ENCODE data around the gene PROSER3. TPM values are rescaled to one million over a fixed set of nuclear protein-coding genes. Genes with fewer than 3 reads are reported as not detected.

Gene PROSER3
- total RNA-seq, 4 donors from 2014 or later, result 8.2 to 34.3 (median 13.2) TPM

DNA sequence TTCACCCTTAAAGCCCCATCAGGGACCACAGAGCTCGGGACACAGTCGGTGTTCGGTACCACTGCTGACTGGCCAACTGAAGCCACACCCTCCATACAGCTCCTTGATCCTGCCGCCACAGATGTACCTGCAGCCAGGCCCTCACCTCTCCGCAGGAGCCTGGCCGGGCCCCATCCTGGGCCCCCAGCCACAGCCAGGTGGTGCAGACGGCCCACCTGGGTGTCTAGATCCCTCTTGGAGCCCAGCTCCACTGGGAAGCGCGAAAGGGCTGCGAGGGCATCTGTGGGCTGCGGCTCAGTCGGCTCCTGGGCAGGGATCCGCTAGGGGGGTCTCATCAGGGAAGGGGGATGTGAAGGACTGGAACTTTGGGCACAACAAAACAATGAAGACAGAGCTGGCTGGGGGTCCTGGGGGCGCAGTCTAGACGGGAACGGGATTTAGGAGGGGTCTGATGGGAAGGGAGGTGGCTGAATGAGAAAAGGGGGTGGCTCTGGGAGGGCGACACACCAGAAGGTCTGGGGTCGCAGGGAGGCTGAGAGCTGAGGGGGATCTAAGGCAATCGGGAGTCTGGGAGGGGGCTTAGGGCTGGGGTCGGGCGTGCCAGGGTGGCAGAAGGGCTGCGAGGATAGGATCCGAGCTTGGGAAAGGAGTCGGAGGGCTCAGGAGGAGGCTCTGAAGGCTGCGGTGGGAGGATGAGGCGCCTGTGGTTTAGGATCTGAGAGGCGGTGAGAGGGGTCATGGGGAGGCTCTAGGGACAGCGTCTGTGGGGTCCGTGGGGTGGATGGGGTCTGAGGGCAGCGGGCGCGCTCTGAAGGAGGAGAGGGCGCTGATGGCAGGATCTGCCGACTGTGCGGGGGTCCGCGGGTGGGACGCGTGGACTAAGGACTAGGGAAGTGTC lies 38.9 kb downstream of the PROSER3 start:
- WGBS, 2 donors, result 14 to 28% methylated on average over 39 of the region's 39 CpGs
- TF ChIP-seq POLR2A (IDR thresholded peaks at IDR 0.05), result no peak
- TF ChIP-seq, protein P1, sequence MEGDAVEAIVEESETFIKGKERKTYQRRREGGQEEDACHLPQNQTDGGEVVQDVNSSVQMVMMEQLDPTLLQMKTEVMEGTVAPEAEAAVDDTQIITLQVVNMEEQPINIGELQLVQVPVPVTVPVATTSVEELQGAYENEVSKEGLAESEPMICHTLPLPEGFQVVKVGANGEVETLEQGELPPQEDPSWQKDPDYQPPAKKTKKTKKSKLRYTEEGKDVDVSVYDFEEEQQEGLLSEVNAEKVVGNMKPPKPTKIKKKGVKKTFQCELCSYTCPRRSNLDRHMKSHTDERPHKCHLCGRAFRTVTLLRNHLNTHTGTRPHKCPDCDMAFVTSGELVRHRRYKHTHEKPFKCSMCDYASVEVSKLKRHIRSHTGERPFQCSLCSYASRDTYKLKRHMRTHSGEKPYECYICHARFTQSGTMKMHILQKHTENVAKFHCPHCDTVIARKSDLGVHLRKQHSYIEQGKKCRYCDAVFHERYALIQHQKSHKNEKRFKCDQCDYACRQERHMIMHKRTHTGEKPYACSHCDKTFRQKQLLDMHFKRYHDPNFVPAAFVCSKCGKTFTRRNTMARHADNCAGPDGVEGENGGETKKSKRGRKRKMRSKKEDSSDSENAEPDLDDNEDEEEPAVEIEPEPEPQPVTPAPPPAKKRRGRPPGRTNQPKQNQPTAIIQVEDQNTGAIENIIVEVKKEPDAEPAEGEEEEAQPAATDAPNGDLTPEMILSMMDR (IDR thresholded peaks at IDR 0.05), result no peak
- H3K9me3 ChIP-seq, result no peaks in the 10 kb centered on the region
- no peak for DNase-seq
- H3K4me3 ChIP-seq (replicated peaks in 1 of 3), result no peak overlapping the region
- intact Hi-C loops (cut with DNase I), result no loop called here
- peaks cover 7% of the 10 kb centered on the region for H3K27me3 ChIP-seq
- no peaks in the 10 kb centered on the region for H3K4me1 ChIP-seq
- no peaks in the 10 kb centered on the region for H3K36me3 ChIP-seq
- H3K27ac ChIP-seq, result no peak overlapping the region

DNA sequence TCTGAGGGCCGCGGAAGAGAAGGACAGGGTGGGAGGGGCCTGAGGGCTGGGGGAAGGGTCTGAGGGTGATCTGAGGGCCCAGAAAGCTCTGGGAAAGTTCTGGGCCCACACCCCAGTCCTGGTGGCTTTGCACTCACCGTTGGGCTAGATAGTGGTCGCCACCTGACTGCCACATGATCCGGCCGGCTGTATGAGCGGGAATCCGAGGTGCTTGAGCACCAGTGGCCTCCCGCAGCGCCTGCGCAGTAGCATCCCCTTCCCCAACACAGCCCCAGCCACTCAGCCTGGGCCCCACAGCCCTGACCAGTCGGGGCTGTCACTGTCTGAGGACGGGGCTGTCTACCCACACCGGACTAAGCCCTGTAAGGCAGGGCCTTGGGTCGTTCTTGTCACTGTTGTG lies 39.7 kb downstream of the PROSER3 start:
- TF ChIP-seq, protein P1 (IDR thresholded peaks at IDR 0.05), result no peak
- TF ChIP-seq POLR2A (IDR thresholded peaks at IDR 0.05), result no peak
- intact Hi-C loops (cut with DNase I), result no loop called here
- H3K27ac ChIP-seq, result no peak overlapping the region
- H3K4me1 ChIP-seq, result no peaks in the 10 kb centered on the region
- WGBS, 2 donors, result 2 to 5% methylated on average over 5 to 13 of the region's 15 CpGs
- H3K36me3 ChIP-seq, result no peaks in the 10 kb centered on the region
- no peak for DNase-seq
- peaks cover 7% of the 10 kb centered on the region for H3K27me3 ChIP-seq
- H3K4me3 ChIP-seq (replicated peaks in 1 of 3), result no peak overlapping the region
- H3K9me3 ChIP-seq, result no peaks in the 10 kb centered on the region

DNA sequence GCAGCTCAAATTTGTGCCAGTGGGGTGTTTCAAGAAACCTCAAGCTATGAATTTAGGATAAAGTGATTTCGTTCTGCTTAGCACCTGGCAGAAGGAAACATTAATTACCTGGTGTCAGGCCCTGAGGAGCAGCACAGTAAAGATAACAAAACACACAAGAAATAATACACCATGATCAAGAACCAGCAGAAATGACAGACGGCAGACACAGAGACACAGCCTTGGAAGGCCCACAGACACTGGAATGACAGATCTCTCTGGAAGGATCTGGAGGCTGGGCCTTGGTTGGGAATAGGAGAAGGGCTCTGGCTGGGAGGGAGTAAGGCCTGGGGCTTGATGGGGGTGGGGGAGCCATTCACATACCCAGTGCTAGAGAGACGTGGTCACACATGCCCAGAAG lies 43.9 kb downstream of the PROSER3 start:
- no peak for TF ChIP-seq POLR2A (IDR thresholded peaks at IDR 0.05)
- TF ChIP-seq, protein P1 (IDR thresholded peaks at IDR 0.05), result no peak
- no peaks in the 10 kb centered on the region for H3K36me3 ChIP-seq
- H3K27me3 ChIP-seq, result peaks cover 6% of the 10 kb centered on the region
- WGBS, 2 donors, result 70 to 75% methylated on average over 3 of the region's 3 CpGs
- no peak for DNase-seq
- no peaks in the 10 kb centered on the region for H3K9me3 ChIP-seq
- intact Hi-C loops (cut with DNase I), result no loop called here
- no peak overlapping the region for H3K27ac ChIP-seq
- no peaks in the 10 kb centered on the region for H3K4me1 ChIP-seq
- no peak overlapping the region for H3K4me3 ChIP-seq (replicated peaks in 1 of 3)

DNA sequence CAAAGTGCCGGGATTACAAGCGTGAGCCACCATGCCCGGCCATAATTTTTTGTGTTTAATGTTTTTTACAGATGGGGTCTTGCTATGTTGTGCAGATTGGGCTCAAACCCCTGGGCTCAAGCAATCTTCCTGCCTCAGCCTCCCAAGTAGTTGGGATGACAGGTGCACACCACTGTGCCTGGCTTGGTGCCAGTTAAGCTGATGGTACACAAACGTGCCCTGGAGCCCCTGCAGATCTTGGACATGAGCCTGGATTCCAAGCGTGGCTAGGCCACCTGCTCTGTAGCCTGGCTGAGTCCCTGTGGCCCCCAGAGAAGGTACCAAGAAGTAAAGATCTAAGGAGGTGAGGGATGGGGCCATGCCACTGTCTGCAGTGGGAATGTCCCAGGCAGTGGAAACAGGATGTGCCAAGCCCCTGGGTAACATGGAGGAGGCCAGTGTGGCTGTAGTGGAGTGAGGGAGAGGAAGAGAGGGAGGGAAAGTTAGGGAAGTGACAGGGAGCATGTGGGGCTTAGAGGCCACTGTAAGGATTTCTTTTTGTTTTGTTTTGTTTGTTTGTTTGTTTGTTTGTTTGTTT lies 47.6 kb downstream of the PROSER3 start:
- no peak for DNase-seq
- no peaks in the 10 kb centered on the region for H3K27me3 ChIP-seq
- no peaks in the 10 kb centered on the region for H3K9me3 ChIP-seq
- WGBS, 2 donors, result 70 to 73% methylated on average over 5 of the region's 5 CpGs
- H3K27ac ChIP-seq, result no peak overlapping the region
- TF ChIP-seq POLR2A (IDR thresholded peaks at IDR 0.05), result no peak
- TF ChIP-seq, protein P1 (IDR thresholded peaks at IDR 0.05), result no peak
- no peak overlapping the region for H3K4me3 ChIP-seq (replicated peaks in 1 of 3)
- H3K36me3 ChIP-seq, result no peaks in the 10 kb centered on the region
- H3K4me1 ChIP-seq, result no peaks in the 10 kb centered on the region
- intact Hi-C loops (cut with DNase I), result no loop called here

DNA sequence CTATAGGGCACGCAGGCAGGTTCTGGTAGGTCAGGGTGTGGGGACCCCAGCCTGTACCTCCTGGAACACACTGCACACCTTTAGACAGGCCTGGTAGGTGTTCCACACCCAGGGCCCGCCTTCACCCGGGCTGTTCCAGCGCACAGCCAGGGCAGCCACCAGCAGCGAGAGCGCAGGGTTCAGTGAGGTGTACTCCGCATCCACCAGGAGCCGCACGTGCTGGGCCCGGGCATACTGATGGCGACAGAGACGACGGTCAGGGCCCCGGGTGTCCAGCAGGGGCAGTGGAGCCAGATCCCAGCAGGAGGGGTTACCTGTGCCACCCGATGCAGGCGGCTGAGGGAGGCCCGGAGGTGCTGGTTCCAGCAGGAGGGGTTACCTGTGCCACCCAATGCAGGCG lies 48.6 kb downstream of the PROSER3 start:
- Histone ChIP-seq H3K36me3 (no peaks in the 10 kb centered on the region), H3K4me3 (replicated peaks in 1 of 3) (no peak overlapping the region), H3K27ac (no peak overlapping the region), H3K4me1 (no peaks in the 10 kb centered on the region), H3K9me3 (no peaks in the 10 kb centered on the region), H3K27me3 (no peaks in the 10 kb centered on the region)
- 80 to 85% methylated on average over 2 to 16 of the region's 18 CpGs for WGBS, 2 donors
- intact Hi-C loops (cut with DNase I), result no loop called here
- no peak for TF ChIP-seq POLR2A (IDR thresholded peaks at IDR 0.05)
- TF ChIP-seq, protein P1 (IDR thresholded peaks at IDR 0.05), result no peak
- DNase-seq, result no peak
